GM10266 (cell line): Measurements from ENCODE around the gene ATXN10.
"Not testable (repeated sequence)": the region's sequence is repeated elsewhere in the genome, so short reads cannot be mapped to it uniquely, and the experiment has no call there.

Experiments
- DNase-seq: peaks from one replicate; pipeline ENCODE4 v3.0.0; 2012; ENCODE audit errors: extremely low spot score
- CTCF ChIP-seq: IDR thresholded peaks from 2 replicates; pipeline ENCODE4 v1.5.1; 2012; ENCODE audit warnings: mild to moderate bottlenecking, low read depth; ENCODE audit not compliant: control insufficient read depth, insufficient read depth; ENCODE audit errors: missing control alignments

Gene ATXN10

GRCh38 chr22:45793892-45794291, 122.3 kb downstream of the ATXN10 start:
- no peak for DNase-seq
- TF ChIP-seq CTCF, result no peak

- DNase-seq, result not testable (repeated sequence)
Observed at GRCh38 chr22:45796009-45796408, 124.4 kb downstream of the ATXN10 start.

- TF ChIP-seq CTCF, result no peak
- no peak for DNase-seq
Observed at GRCh38 chr22:45799291-45799690, 127.7 kb downstream of the ATXN10 start.

DNA sequence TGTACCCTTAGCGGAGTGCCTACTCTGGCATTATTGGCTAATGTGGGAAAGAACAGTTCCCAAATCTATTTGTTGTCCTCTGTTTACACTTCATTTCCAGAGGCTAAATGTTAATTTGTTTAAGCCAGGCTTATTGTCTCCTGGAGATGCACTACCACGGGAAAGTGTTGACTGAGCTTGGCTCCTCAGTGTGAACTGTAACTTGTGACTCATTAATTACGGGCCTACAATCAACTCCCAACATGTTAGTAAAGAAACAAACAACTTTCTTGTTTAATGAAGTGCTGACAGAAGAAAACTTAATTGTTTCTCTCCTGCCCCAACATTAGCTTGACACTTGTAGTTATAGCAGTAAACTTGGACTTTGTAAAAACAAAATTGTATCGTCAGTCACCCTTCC, 130.4 kb downstream of the ATXN10 start:
- DNase-seq, result no peak
- TF ChIP-seq CTCF, result no peak

DNA sequence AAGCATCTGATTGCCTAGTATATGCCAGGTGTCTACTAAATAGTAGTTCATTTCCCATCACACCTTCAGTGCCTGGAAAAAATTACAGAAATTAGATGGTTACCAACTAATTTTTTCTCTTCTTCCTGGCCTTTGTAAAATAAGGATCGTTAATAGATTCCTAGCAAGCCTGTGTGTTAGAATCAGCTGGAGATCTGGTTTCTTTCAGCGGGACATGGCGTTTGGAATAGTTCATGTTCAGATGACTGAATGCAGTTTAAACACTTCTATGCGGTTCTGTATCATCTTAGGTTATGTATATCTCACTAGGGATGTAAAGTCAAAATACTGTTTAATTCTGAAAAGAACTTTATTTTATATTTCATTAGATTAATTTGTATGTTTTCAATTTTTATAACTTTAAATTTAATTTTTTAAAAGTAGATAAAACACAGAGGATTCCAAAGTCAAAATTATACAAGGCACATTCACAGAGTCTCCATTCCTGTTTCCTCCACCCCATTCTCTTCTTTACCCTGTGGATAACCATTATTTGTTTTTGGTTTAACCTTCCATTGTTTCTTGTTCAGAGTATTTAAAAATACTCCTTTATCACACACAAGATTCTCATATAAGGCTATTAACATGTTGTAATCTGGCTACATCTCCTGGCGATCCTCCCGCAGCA, 132.8 kb downstream of the ATXN10 start:
- no peak for TF ChIP-seq CTCF
- no peak for DNase-seq

- DNase-seq, result no peak
- no peak for TF ChIP-seq CTCF
Observed at GRCh38 chr22:45804986-45805325, 133.3 kb downstream of the ATXN10 start.

- no peak for DNase-seq
- no peak for TF ChIP-seq CTCF
Observed at GRCh38 chr22:45805413-45805812, 133.8 kb downstream of the ATXN10 start.
